ENCODE measurements around the gene RANBP10. TPM values are rescaled to one million over a fixed set of nuclear protein-coding genes. Genes with fewer than 3 reads are reported as not detected.

The RANBP10 gene
- total and polyA plus RNA-seq, 2 of the 13 experiments (the other 11 are each of a cell fraction or from before 2014, with no cell fraction given), result 9.2 to 22.7 TPM

DNA sequence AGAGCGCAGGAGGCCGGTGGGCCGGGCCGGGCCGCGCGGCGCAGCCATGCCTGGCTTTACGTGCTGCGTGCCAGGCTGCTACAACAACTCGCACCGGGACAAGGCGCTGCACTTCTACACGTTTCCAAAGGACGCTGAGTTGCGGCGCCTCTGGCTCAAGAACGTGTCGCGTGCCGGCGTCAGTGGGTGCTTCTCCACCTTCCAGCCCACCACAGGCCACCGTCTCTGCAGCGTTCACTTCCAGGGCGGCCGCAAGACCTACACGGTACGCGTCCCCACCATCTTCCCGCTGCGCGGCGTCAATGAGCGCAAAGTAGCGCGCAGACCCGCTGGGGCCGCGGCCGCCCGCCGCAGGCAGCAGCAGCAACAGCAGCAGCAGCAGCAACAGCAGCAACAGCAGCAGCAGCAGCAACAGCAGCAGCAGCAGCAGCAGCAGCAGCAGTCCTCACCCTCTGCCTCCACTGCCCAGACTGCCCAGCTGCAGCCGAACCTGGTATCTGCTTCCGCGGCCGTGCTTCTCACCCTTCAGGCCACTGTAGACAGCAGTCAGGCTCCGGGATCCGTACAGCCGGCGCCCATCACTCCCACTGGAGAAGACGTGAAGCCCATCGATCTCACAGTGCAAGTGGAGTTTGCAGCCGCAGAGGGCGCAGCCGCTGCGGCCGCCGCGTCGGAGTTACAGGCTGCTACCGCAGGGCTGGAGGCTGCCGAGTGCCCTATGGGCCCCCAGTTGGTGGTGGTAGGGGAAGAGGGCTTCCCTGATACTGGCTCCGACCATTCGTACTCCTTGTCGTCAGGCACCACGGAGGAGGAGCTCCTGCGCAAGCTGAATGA is 36.4 kb upstream of the RANBP10 start (continued):
- TF ChIP-seq, protein P1, sequence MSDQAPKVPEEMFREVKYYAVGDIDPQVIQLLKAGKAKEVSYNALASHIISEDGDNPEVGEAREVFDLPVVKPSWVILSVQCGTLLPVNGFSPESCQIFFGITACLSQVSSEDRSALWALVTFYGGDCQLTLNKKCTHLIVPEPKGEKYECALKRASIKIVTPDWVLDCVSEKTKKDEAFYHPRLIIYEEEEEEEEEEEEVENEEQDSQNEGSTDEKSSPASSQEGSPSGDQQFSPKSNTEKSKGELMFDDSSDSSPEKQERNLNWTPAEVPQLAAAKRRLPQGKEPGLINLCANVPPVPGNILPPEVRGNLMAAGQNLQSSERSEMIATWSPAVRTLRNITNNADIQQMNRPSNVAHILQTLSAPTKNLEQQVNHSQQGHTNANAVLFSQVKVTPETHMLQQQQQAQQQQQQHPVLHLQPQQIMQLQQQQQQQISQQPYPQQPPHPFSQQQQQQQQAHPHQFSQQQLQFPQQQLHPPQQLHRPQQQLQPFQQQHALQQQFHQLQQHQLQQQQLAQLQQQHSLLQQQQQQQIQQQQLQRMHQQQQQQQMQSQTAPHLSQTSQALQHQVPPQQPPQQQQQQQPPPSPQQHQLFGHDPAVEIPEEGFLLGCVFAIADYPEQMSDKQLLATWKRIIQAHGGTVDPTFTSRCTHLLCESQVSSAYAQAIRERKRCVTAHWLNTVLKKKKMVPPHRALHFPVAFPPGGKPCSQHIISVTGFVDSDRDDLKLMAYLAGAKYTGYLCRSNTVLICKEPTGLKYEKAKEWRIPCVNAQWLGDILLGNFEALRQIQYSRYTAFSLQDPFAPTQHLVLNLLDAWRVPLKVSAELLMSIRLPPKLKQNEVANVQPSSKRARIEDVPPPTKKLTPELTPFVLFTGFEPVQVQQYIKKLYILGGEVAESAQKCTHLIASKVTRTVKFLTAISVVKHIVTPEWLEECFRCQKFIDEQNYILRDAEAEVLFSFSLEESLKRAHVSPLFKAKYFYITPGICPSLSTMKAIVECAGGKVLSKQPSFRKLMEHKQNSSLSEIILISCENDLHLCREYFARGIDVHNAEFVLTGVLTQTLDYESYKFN (CRISPR knock-in tag; conservative IDR thresholded peaks at IDR 0.05), result peak; percentile 25; the same call in 1 of the 2 replicates
- TF ChIP-seq PHF5A (CRISPR knock-in tag; IDR thresholded peaks at IDR 0.05; ENCODE audit: low read depth, unreplicated experiment) (no peak), ZNF646 (CRISPR knock-in tag; IDR thresholded peaks at IDR 0.05) (no peak), ZNF563 (CRISPR knock-in tag; IDR thresholded peaks at IDR 0.05) (no peak; the same call in 1 of the 2 replicates), ZC3H4 (CRISPR knock-in tag; IDR thresholded peaks at IDR 0.05; ENCODE audit: borderline replicate concordance) (0 out of 2 replicates have a peak, but pooled peaks have one; percentile 27), CEBPB (IDR thresholded peaks at IDR 0.05; ENCODE audit: borderline replicate concordance, low read depth, low read length) (no peak)
- TF ChIP-seq, protein P2, sequence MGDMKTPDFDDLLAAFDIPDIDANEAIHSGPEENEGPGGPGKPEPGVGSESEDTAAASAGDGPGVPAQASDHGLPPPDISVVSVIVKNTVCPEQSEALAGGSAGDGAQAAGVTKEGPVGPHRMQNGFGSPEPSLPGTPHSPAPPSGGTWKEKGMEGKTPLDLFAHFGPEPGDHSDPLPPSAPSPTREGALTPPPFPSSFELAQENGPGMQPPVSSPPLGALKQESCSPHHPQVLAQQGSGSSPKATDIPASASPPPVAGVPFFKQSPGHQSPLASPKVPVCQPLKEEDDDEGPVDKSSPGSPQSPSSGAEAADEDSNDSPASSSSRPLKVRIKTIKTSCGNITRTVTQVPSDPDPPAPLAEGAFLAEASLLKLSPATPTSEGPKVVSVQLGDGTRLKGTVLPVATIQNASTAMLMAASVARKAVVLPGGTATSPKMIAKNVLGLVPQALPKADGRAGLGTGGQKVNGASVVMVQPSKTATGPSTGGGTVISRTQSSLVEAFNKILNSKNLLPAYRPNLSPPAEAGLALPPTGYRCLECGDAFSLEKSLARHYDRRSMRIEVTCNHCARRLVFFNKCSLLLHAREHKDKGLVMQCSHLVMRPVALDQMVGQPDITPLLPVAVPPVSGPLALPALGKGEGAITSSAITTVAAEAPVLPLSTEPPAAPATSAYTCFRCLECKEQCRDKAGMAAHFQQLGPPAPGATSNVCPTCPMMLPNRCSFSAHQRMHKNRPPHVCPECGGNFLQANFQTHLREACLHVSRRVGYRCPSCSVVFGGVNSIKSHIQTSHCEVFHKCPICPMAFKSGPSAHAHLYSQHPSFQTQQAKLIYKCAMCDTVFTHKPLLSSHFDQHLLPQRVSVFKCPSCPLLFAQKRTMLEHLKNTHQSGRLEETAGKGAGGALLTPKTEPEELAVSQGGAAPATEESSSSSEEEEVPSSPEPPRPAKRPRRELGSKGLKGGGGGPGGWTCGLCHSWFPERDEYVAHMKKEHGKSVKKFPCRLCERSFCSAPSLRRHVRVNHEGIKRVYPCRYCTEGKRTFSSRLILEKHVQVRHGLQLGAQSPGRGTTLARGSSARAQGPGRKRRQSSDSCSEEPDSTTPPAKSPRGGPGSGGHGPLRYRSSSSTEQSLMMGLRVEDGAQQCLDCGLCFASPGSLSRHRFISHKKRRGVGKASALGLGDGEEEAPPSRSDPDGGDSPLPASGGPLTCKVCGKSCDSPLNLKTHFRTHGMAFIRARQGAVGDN (CRISPR knock-in tag; IDR thresholded peaks at IDR 0.05), result peak; percentile 78
- TF ChIP-seq, protein P3, sequence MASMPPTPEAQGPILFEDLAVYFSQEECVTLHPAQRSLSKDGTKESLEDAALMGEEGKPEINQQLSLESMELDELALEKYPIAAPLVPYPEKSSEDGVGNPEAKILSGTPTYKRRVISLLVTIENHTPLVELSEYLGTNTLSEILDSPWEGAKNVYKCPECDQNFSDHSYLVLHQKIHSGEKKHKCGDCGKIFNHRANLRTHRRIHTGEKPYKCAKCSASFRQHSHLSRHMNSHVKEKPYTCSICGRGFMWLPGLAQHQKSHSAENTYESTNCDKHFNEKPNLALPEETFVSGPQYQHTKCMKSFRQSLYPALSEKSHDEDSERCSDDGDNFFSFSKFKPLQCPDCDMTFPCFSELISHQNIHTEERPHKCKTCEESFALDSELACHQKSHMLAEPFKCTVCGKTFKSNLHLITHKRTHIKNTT (CRISPR knock-in tag; IDR thresholded peaks at IDR 0.05), result no peak

All from HepG2 (cell line).